Measurements from ENCODE around the gene CHPF.

- TF ChIP-seq CTCF (IDR thresholded peaks at IDR 0.05 in 4 of 5, conservative IDR thresholded peaks at IDR 0.05 in 1 of 5) (no peak), POLR2A (IDR thresholded peaks at IDR 0.05) (no peak)
Measured at GRCh38 chr2:219547621-219548020, 4.0 kb upstream of the CHPF start.

Measured in gastrocnemius medialis (tissue), 4 donors.